ENCODE results near the gene ITGB2.

ITGB2 gene

DNA sequence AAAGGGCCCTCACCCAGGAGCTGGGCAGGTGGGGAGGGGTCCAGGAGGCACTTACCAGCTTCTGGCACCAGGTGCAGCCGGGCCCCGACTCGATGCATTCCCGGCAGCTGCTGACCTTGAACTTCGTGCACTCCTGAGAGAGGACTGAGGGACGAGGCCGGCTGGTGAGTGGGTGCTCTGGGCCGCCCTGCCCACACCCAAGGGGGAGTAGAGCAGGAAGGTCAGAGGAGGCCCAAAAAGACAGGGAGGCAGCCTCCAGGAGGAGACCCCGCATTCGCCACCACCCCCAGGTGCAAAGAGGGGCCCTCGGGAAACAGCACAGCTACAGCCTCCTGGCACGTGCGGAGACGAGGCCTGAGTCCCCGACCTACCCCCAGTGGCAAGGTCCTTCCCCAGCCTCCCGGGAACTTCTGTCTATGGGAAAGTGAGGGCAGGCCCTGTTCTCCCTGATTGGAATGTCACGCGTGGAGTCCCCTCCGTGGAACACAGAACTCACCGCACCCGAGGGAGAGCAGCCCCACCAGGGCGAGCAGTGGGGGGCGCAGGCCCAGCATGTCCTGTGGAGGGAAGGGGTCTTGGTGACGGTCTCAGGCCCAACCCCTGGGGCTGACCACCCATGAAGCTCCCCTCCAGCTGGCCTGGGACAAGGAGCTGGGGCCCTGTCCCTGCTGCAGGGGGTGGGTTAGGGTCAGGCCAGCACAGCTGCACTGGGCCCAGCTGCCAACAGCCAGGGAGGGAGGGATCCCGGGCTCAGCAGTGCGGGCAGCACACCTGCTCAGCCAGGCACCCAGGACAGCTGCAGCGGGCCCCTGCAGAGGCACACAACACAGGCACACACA is 10.3 kb downstream of the ITGB2 start:
- no peak for DNase-seq (ENCODE audit: low read depth)

DNA sequence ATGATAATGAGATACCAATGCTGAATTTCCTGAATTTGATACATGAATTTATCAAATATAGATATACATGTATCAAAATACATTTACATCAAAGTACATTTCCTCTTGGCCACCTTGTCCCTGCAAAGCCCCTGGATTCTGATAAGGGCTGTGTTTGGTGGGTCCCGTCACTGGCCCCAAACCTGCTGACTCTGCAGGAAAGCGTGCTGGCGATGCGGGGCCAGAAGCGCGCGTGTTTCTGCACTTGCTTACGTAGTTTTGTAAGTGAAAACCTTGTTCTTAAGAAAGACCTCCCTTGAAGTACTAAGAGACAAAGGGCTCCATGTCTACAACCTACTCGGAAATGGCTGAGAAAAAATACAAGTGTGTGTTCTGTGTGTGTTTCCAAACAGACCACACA is 11.0 kb downstream of the ITGB2 start:
- DNase-seq (ENCODE audit: low read depth) = no peak

DNA sequence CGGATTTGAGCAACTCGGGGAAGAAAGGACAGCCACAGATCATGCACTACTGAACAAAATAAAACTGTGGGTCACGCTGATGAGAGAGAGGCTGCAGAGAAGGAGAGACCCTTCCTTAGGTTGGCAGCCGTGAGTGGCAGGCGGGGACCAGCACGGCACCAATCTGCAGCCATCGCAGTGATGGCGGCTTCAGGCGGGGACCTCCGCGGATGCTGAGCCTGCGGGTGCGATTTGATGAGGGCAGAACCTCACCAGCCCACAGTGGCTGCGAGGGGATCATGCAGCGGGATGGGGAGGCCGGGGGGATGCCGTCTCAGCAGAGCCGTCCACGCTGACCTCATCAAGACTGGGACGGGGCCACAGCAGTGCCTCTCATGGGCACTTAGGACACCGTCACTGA is 11.8 kb downstream of the ITGB2 start:
- no peak for DNase-seq (ENCODE audit: low read depth)

GRCh38 chr21:44907966-44908895 is 12.5 kb downstream of the ITGB2 start:
- no peak for DNase-seq (ENCODE audit: low read depth)

GRCh38 chr21:44907225-44907965 is 13.3 kb downstream of the ITGB2 start:
- DNase-seq (ENCODE audit: low read depth) = no peak

DNA sequence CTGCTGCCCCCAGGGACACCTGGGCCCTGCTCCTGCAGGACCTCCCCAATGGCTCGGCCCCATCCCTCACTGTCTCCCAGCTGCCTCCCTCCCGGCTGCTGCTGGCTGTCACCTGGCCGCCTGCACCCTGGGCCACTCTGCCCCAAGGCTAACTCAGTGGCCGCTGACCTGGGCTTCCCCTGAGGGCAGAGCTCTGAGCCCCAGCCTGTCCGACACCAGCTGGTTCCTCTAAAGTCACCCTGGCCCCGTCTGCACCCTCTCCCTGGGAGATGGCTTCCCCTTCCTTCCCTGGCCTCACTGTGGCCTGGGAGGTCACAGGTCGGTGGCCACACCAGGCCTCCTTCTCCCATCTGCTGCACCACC is 15.0 kb downstream of the ITGB2 start:
- DNase-seq (ENCODE audit: low read depth) = no peak

GRCh38 chr21:44905016-44905727 is 15.5 kb downstream of the ITGB2 start:
- DNase-seq (ENCODE audit: low read depth) = no peak

- DNase-seq (ENCODE audit: low read depth) = no peak
Measured at GRCh38 chr21:44904141-44904923, 16.4 kb downstream of the ITGB2 start.

- DNase-seq (ENCODE audit: low read depth) = no peak
Measured at GRCh38 chr21:44903689-44904088, 17.0 kb downstream of the ITGB2 start.

- DNase-seq (ENCODE audit: low read depth) = no peak
Measured at GRCh38 chr21:44903050-44903685, 17.5 kb downstream of the ITGB2 start.

- no peak for DNase-seq (ENCODE audit: low read depth)
Measured at GRCh38 chr21:44902268-44903049, 18.2 kb downstream of the ITGB2 start.

DNA sequence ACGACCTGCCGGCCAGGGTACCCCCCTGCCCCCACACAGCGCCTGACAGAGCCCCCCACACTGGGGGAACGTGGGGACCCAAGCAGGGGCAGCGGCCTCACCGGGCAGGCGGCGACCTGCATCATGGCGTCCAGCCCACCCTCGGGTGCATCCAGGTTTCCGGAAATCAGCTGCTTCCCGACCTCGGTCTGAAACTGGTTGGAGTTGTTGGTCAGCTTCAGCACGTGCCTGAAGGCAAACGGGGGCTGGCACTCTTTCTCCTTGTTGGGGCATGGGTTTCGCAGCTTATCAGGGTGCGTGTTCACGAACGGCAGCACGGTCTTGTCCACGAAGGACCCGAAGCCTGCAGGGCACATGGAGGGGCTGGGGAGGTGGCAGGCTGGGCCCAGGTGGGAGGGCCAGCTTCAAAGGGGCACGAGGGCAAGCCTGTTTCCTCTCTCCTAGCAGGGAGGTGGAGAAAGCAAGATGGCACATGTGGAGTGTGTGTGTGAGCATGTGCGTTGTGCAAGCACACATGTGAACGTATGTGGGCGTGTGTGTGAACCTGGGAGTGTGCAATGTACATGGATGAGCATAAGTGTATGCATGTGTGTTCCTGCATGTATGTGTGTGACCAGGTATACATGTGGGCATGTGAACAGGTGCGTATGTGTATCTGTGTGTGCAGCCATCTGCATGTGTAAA is 19.2 kb downstream of the ITGB2 start:
- DNase-seq (ENCODE audit: low read depth) = no peak

DNA sequence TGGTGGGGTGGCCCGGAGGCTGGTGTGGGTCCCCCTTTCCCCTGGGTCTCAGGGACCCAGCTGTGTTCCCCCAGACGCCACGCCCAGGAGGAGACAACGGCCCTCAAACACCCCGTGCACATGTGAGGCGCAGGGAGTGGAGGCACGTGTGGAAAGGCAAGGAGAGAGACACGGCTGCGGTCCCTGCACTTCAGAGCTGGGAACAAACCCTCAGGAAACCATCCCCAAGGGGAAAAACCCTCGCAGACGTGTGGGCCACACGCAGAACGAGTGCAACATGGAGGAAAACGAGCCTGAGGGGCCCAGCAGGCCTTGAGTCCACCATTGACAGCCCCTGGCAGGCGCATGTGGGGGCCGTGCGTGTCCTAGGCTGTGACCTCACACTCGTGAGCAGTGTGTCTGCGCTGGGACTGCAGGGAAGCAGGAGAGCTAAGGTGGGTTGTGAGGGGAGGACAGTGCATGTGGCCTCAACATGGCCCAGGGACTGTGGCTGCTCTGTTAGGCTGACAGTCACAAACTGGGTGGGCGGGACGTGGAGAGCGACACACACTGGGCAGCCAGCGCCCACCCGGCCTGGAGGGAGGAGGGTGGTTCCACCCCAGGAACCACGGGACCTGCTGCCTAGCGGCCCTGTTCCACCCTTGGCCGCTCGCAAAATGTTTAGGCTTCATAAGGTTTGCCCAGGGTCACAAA is 20.0 kb downstream of the ITGB2 start:
- no peak for DNase-seq (ENCODE audit: low read depth)

GRCh38 chr21:44899768-44900558 is 20.7 kb downstream of the ITGB2 start:
- DNase-seq (ENCODE audit: low read depth) = no peak

DNA sequence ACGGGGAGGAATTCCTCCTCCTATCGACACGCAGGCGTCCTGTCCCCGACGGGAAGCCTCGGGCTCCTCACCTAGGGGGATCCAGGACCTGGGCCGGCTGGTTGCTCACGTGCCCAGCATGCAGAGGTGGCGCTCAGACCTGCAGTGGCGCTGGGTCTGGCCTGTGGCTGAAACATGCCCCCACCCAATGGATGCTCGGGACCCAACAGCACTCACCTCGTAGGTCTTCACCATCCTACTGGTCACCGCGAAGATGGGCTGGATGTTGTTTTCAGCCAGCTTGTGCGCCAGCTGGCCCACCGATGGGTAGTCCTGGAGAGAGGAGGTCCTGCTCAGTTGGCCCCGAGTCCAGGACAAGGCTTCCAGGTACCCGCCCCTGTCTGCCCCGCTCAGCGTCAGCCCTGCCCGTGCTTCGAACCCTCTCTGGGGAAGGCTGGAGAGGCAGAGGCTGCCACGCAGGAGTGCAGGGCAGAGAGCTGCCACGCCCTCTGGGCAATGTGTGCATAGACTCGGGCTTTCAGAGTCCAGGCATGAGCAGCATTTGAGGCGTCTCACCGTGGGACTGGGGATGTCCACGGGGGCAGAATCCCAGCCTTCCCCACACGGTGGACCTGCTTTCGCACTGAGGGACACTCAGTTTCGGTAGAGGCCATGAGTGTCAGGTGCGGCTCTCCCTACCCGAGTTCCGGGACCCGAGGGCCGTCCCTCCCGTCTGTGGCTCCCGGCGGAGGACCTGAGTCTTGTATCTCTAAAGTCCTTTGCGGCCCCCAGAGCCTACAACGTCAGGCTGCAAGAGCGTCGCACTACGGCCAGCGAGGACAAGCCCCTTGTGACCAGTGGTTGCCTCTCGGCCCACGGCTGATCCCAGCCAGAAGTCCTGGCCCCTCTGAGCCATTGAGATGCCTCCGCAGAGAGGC is 21.6 kb downstream of the ITGB2 start:
- no peak for DNase-seq (ENCODE audit: low read depth)

DNA sequence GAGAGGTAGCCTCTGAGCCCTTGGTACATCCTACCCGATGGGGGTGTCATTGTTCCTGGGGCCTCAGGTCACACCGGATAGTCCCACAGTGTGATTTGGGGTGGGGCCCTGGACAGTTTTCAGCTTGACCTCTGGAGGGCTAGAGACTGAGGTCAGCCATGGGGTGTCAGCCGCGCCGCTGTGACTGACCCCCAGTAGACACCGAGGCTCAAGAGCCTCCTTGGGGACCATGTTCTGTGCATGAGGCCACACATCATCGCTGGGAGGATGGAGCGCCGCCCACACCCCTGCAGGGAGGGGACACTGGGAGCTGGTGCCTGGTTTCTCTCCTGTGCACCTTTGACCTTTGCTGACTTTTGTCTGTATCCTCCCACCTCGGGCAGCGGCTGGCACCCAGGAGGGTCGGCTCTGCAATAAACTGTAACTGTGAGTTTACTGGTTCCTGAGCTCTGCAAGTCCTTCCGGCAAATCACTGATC is 22.6 kb downstream of the ITGB2 start:
- no peak for DNase-seq (ENCODE audit: low read depth)

Measured in iris pigment epithelial cell (primary cell).